ENCODE data around the gene CRACR2A.

DNA sequence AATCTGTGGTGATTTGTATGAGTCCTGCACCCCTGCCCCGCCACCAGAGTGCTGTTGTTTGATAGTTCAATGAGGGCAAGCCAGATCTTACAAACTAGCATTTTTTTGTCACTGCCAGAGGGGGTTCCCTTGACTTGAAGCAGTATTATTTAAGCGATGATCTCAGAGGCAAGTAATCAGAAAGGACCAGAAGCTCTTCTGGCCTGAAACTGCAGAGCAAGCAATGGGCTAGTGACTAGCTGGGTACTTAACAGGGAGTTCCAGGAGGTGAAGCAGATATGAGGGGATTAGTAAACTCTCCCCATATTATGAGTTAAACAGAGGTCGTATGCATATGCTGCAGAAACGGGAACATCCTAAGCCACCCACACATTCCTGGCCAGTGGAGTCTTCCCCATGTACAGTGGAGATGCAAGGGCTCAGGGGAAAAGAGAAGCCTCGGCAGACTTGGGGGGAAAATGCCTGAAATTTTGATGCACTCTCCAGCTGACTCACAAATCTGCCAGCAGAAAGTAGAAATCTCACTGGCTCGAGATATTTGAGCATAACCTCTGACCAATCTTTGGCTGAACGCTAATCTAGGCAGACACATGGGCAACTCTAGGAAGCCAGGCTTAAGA lies 8.3 kb upstream of the CRACR2A start:
- TF ChIP-seq, protein P1, sequence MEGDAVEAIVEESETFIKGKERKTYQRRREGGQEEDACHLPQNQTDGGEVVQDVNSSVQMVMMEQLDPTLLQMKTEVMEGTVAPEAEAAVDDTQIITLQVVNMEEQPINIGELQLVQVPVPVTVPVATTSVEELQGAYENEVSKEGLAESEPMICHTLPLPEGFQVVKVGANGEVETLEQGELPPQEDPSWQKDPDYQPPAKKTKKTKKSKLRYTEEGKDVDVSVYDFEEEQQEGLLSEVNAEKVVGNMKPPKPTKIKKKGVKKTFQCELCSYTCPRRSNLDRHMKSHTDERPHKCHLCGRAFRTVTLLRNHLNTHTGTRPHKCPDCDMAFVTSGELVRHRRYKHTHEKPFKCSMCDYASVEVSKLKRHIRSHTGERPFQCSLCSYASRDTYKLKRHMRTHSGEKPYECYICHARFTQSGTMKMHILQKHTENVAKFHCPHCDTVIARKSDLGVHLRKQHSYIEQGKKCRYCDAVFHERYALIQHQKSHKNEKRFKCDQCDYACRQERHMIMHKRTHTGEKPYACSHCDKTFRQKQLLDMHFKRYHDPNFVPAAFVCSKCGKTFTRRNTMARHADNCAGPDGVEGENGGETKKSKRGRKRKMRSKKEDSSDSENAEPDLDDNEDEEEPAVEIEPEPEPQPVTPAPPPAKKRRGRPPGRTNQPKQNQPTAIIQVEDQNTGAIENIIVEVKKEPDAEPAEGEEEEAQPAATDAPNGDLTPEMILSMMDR (IDR thresholded peaks at IDR 0.05), result no peak
- TF ChIP-seq POLR2A (IDR thresholded peaks at IDR 0.05) (no peak), POLR2AphosphoS5 (IDR thresholded peaks at IDR 0.05) (no peak), EP300 (IDR thresholded peaks at IDR 0.05; ENCODE audit: low read depth) (no peak)

Measured in transverse colon (tissue), 4 donors.